Measurements from ENCODE around the gene SLC16A7.

SLC16A7 gene

GRCh38 chr12:59708064-59708463, 112.2 kb downstream of the SLC16A7 start:
- Histone ChIP-seq H3K27ac (ENCODE audit: low read depth, low read length) (no peak overlapping the region), H3K4me1 (ENCODE audit: control insufficient read depth, insufficient read depth, low read length) (no peaks in the 10 kb centered on the region), H3K9me3 (ENCODE audit: control insufficient read depth, insufficient read depth, low read length) (no peaks in the 10 kb centered on the region), H3K4me3 (ENCODE audit: low read depth, low read length) (no peak overlapping the region), H3K36me3 (ENCODE audit: control insufficient read depth, insufficient read depth, low read length) (no peaks in the 10 kb centered on the region), H3K27me3 (ENCODE audit: control insufficient read depth, insufficient read depth, low read length) (no peaks in the 10 kb centered on the region), H3K9ac (ENCODE audit: low read depth, low read length) (no peak overlapping the region)

GRCh38 chr12:59708484-59708883, 112.7 kb downstream of the SLC16A7 start:
- H3K9ac ChIP-seq (ENCODE audit: low read depth, low read length), result no peak overlapping the region

GRCh38 chr12:59710004-59710628, 114.3 kb downstream of the SLC16A7 start:
- H3K9me3 ChIP-seq (ENCODE audit: control insufficient read depth, insufficient read depth, low read length), result no peaks in the 10 kb centered on the region
- no peaks in the 10 kb centered on the region for H3K4me1 ChIP-seq (ENCODE audit: control insufficient read depth, insufficient read depth, low read length)
- no peak overlapping the region for H3K27ac ChIP-seq (ENCODE audit: low read depth, low read length)
- H3K4me3 ChIP-seq (ENCODE audit: low read depth, low read length), result no peak overlapping the region
- no peaks in the 10 kb centered on the region for H3K36me3 ChIP-seq (ENCODE audit: control insufficient read depth, insufficient read depth, low read length)
- H3K9ac ChIP-seq (ENCODE audit: low read depth, low read length), result no peak overlapping the region
- no peaks in the 10 kb centered on the region for H3K27me3 ChIP-seq (ENCODE audit: control insufficient read depth, insufficient read depth, low read length)

More at GRCh38 chr12:59708484-59708883, 112.7 kb downstream of the SLC16A7 start:
- no peaks in the 10 kb centered on the region for H3K4me1 ChIP-seq (ENCODE audit: control insufficient read depth, insufficient read depth, low read length)
- H3K27me3 ChIP-seq (ENCODE audit: control insufficient read depth, insufficient read depth, low read length), result no peaks in the 10 kb centered on the region
- no peak overlapping the region for H3K4me3 ChIP-seq (ENCODE audit: low read depth, low read length)
- no peaks in the 10 kb centered on the region for H3K36me3 ChIP-seq (ENCODE audit: control insufficient read depth, insufficient read depth, low read length)
- no peak overlapping the region for H3K27ac ChIP-seq (ENCODE audit: low read depth, low read length)
- H3K9me3 ChIP-seq (ENCODE audit: control insufficient read depth, insufficient read depth, low read length), result no peaks in the 10 kb centered on the region

- no peaks in the 10 kb centered on the region for H3K36me3 ChIP-seq (ENCODE audit: control insufficient read depth, insufficient read depth, low read length)
- H3K27me3 ChIP-seq (ENCODE audit: control insufficient read depth, insufficient read depth, low read length), result no peaks in the 10 kb centered on the region
- H3K9ac ChIP-seq (ENCODE audit: low read depth, low read length), result no peak overlapping the region
- H3K27ac ChIP-seq (ENCODE audit: low read depth, low read length), result no peak overlapping the region
- no peaks in the 10 kb centered on the region for H3K4me1 ChIP-seq (ENCODE audit: control insufficient read depth, insufficient read depth, low read length)
- H3K9me3 ChIP-seq (ENCODE audit: control insufficient read depth, insufficient read depth, low read length), result no peaks in the 10 kb centered on the region
- H3K4me3 ChIP-seq (ENCODE audit: low read depth, low read length), result no peak overlapping the region
Observed at GRCh38 chr12:59710964-59711363, 115.1 kb downstream of the SLC16A7 start.

- H3K4me1 ChIP-seq (ENCODE audit: control insufficient read depth, insufficient read depth, low read length), result no peaks in the 10 kb centered on the region
- no peak overlapping the region for H3K4me3 ChIP-seq (ENCODE audit: low read depth, low read length)
- no peak overlapping the region for H3K9ac ChIP-seq (ENCODE audit: low read depth, low read length)
- no peaks in the 10 kb centered on the region for H3K9me3 ChIP-seq (ENCODE audit: control insufficient read depth, insufficient read depth, low read length)
- no peaks in the 10 kb centered on the region for H3K27me3 ChIP-seq (ENCODE audit: control insufficient read depth, insufficient read depth, low read length)
- no peak overlapping the region for H3K27ac ChIP-seq (ENCODE audit: low read depth, low read length)
- no peaks in the 10 kb centered on the region for H3K36me3 ChIP-seq (ENCODE audit: control insufficient read depth, insufficient read depth, low read length)
Observed at GRCh38 chr12:59715434-59715833, 119.6 kb downstream of the SLC16A7 start.

- H3K4me1 ChIP-seq (ENCODE audit: control insufficient read depth, insufficient read depth, low read length), result no peaks in the 10 kb centered on the region
- no peak overlapping the region for H3K9ac ChIP-seq (ENCODE audit: low read depth, low read length)
- no peaks in the 10 kb centered on the region for H3K27me3 ChIP-seq (ENCODE audit: control insufficient read depth, insufficient read depth, low read length)
- H3K36me3 ChIP-seq (ENCODE audit: control insufficient read depth, insufficient read depth, low read length), result no peaks in the 10 kb centered on the region
- no peak overlapping the region for H3K4me3 ChIP-seq (ENCODE audit: low read depth, low read length)
- no peak overlapping the region for H3K27ac ChIP-seq (ENCODE audit: low read depth, low read length)
- no peaks in the 10 kb centered on the region for H3K9me3 ChIP-seq (ENCODE audit: control insufficient read depth, insufficient read depth, low read length)
Observed at GRCh38 chr12:59716043-59716442, 120.2 kb downstream of the SLC16A7 start.

GRCh38 chr12:59717436-59717835, 121.6 kb downstream of the SLC16A7 start:
- Histone ChIP-seq H3K36me3 (ENCODE audit: control insufficient read depth, insufficient read depth, low read length) (no peaks in the 10 kb centered on the region), H3K27ac (ENCODE audit: low read depth, low read length) (no peak overlapping the region), H3K4me3 (ENCODE audit: low read depth, low read length) (no peak overlapping the region), H3K4me1 (ENCODE audit: control insufficient read depth, insufficient read depth, low read length) (no peaks in the 10 kb centered on the region), H3K9me3 (ENCODE audit: control insufficient read depth, insufficient read depth, low read length) (no peaks in the 10 kb centered on the region), H3K27me3 (ENCODE audit: control insufficient read depth, insufficient read depth, low read length) (no peaks in the 10 kb centered on the region), H3K9ac (ENCODE audit: low read depth, low read length) (no peak overlapping the region)

- Histone ChIP-seq H3K9me3 (ENCODE audit: control insufficient read depth, insufficient read depth, low read length) (no peaks in the 10 kb centered on the region), H3K27me3 (ENCODE audit: control insufficient read depth, insufficient read depth, low read length) (no peaks in the 10 kb centered on the region), H3K27ac (ENCODE audit: low read depth, low read length) (no peak overlapping the region), H3K4me1 (ENCODE audit: control insufficient read depth, insufficient read depth, low read length) (no peaks in the 10 kb centered on the region), H3K36me3 (ENCODE audit: control insufficient read depth, insufficient read depth, low read length) (no peaks in the 10 kb centered on the region), H3K9ac (ENCODE audit: low read depth, low read length) (no peak overlapping the region), H3K4me3 (ENCODE audit: low read depth, low read length) (no peak overlapping the region)
Observed at GRCh38 chr12:59719701-59720100, 123.9 kb downstream of the SLC16A7 start.

GRCh38 chr12:59723520-59723919, 127.7 kb downstream of the SLC16A7 start:
- H3K4me3 ChIP-seq (ENCODE audit: low read depth, low read length), result no peak overlapping the region
- H3K36me3 ChIP-seq (ENCODE audit: control insufficient read depth, insufficient read depth, low read length), result no peaks in the 10 kb centered on the region
- H3K27ac ChIP-seq (ENCODE audit: low read depth, low read length), result no peak overlapping the region
- H3K27me3 ChIP-seq (ENCODE audit: control insufficient read depth, insufficient read depth, low read length), result no peaks in the 10 kb centered on the region
- no peaks in the 10 kb centered on the region for H3K4me1 ChIP-seq (ENCODE audit: control insufficient read depth, insufficient read depth, low read length)
- no peaks in the 10 kb centered on the region for H3K9me3 ChIP-seq (ENCODE audit: control insufficient read depth, insufficient read depth, low read length)
- H3K9ac ChIP-seq (ENCODE audit: low read depth, low read length), result no peak overlapping the region

GRCh38 chr12:59724011-59724695, 128.3 kb downstream of the SLC16A7 start:
- Histone ChIP-seq H3K27me3 (ENCODE audit: control insufficient read depth, insufficient read depth, low read length) (no peaks in the 10 kb centered on the region), H3K36me3 (ENCODE audit: control insufficient read depth, insufficient read depth, low read length) (no peaks in the 10 kb centered on the region), H3K4me1 (ENCODE audit: control insufficient read depth, insufficient read depth, low read length) (no peaks in the 10 kb centered on the region), H3K9me3 (ENCODE audit: control insufficient read depth, insufficient read depth, low read length) (no peaks in the 10 kb centered on the region), H3K4me3 (ENCODE audit: low read depth, low read length) (no peak overlapping the region), H3K9ac (ENCODE audit: low read depth, low read length) (no peak overlapping the region), H3K27ac (ENCODE audit: low read depth, low read length) (no peak overlapping the region)

GRCh38 chr12:59733200-59733599, 137.4 kb downstream of the SLC16A7 start:
- H3K27ac ChIP-seq (ENCODE audit: low read depth, low read length), result no peak overlapping the region
- H3K9ac ChIP-seq (ENCODE audit: low read depth, low read length), result no peak overlapping the region
- H3K9me3 ChIP-seq (ENCODE audit: control insufficient read depth, insufficient read depth, low read length), result no peaks in the 10 kb centered on the region
- peaks cover 5% of the 10 kb centered on the region; the same call in 1 of the 2 replicates for H3K4me1 ChIP-seq (ENCODE audit: control insufficient read depth, insufficient read depth, low read length)
- no peaks in the 10 kb centered on the region for H3K36me3 ChIP-seq (ENCODE audit: control insufficient read depth, insufficient read depth, low read length)
- no peaks in the 10 kb centered on the region for H3K27me3 ChIP-seq (ENCODE audit: control insufficient read depth, insufficient read depth, low read length)
- H3K4me3 ChIP-seq (ENCODE audit: low read depth, low read length), result no peak overlapping the region

All from HUES48 (cell line).